HG02943 (cell line): ENCODE measurements around the gene ITPR1.
"Not testable (repeated sequence)": the region's sequence is repeated elsewhere in the genome, so short reads cannot be mapped to it uniquely, and the experiment has no call there.

Experiments used
- ATAC-seq: cut with Tn5 transposase; IDR thresholded peaks from one replicate; pipeline ENCODE4 v1.9.1; 2021; ENCODE audit warnings: mild to moderate bottlenecking, low read depth, moderate library complexity; ENCODE audit not compliant: unreplicated experiment

Gene ITPR1

DNA sequence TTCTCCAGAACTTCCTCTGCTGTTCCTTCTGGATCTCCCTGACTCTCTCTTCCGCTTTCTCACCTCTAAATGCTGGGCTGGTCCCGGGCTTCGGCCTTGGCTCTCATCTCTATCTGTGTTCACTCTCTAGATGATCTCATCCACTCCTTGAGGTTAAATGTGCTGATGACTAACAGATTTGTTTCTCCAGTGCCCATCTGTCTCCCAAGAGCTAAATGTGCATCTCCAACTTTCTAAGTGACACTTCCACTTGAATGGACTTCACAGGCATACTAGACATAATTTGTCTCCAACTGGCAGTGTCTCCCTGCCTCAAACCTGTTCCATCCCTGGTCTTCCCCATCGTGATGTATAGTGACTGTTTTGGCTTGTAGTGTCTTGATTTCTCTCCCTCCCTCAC lies 95.3 kb downstream of the ITPR1 start:
- no peak for ATAC-seq

DNA sequence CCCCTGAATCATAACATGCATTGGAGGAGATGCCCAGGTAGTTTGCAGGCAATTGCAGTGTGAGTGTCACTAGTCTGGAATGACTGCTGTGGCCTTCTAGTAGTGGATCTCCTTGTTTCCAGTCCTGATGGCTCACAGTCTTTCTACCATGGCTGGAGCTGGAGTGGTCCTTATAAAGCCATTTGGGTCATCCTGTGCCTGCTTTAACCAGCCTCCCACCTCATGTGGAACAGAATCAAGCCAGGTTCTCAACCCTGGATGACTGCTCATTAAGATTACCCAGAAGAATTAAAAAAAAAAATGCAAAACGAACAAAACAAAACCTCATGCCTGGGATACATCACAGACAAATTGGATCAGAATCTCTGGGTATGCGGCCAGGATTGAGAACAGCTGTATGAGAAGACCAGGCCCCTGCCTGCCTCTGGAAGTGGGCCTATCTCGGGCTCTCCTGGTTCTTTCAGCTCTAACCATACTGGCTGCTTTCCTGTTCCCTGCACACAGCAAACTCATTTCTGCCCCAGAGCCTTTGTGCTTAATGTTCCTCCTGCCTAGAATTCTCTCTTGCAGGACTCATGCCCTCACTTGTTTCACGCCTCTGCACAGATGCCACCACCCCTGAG lies 96.4 kb downstream of the ITPR1 start:
- ATAC-seq, result no peak

DNA sequence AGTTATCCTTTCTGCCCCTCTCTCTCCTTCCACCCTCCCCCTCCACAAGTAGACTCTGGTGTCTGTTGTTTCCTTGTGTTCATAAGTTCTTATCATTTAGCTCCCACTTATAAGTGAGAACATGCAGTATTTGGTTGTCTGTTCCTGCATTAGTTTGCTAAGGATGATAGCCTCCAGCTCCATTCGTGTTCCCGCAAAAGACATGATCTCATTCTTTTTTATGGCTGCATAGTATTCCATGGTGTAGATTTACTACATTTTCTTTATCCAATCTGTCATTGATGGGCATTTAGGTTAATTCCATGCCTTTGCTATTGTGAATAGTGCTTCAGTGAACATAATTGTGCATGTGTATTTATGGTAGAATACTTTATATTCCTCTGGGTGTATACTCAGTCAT lies 97.7 kb downstream of the ITPR1 start:
- not testable (repeated sequence) for ATAC-seq

DNA sequence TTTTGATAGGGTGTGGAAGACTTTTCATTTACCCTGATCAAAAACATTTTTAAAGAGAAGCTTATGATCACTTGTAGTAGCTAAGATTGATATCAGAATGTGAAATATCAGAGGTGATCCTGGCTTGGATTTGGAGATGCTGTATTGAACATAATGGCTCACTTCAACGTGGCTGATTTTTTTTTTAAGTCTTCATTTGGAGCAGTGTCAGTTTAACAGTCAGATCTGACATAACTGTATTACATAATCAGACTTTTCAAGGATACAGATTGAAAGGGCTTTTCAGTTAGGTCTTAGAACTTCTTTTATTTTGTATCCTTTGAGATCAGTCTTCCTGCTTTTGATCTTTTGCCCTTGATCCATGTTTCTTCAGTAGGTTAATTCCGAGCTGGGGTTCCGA lies 98.5 kb downstream of the ITPR1 start:
- ATAC-seq, result no peak

DNA sequence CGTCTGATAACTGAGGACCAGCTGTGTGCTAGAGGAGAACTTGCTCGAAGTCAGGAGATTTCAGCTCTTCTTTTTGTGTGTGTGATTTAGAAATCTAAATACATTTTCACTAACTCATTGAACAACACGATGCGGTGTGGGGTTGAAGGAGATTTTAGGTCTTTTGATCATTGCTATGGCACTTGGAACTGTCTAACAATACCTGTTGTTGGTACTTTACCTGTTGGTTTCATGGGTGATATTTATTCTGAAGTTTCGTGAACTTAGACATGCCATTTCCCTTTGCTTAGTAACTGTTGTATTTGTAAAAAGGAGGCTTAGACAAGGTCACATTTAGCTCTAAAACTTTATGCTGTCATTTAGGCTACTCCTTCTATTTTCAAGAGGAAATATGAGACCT lies 99.9 kb downstream of the ITPR1 start:
- no peak for ATAC-seq

DNA sequence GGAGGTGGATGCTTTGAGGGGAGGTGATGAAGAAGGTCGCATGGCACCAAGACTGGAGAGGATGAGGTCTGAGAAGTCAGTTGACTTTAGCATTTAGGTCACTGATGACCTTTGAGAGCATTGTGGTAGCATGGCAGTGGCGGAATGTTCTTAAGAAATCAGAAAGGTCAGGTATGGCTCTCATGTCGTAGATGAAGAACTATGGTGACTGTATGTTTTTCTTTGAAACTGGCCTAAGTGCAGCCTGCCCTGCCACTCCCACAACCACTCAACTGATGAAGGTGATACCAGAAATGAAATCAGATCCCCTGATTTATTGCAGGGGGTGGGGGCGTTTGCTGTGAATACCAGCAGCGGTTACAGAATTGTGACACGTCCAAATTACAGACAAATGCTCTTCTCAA lies 102.6 kb downstream of the ITPR1 start:
- no peak for ATAC-seq

DNA sequence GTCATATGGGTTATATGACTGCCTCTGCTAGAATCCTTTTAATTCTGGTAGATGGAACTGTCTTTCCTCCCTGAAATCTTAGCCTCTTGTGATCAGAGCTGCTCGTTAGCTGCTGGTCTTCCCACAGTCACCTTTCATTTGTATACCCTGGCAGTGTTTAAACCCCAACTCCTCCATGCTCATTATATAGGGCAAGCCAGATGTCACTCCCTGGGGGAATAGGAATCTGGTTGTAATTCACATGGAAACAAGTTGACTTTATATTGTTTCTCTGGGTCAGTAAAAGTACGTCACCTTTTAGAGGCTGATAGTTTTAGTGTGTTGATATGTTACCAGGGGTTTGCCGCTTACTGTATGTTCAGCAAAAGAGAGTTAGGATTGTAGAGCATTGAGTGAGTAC lies 103.5 kb downstream of the ITPR1 start:
- ATAC-seq, result no peak

DNA sequence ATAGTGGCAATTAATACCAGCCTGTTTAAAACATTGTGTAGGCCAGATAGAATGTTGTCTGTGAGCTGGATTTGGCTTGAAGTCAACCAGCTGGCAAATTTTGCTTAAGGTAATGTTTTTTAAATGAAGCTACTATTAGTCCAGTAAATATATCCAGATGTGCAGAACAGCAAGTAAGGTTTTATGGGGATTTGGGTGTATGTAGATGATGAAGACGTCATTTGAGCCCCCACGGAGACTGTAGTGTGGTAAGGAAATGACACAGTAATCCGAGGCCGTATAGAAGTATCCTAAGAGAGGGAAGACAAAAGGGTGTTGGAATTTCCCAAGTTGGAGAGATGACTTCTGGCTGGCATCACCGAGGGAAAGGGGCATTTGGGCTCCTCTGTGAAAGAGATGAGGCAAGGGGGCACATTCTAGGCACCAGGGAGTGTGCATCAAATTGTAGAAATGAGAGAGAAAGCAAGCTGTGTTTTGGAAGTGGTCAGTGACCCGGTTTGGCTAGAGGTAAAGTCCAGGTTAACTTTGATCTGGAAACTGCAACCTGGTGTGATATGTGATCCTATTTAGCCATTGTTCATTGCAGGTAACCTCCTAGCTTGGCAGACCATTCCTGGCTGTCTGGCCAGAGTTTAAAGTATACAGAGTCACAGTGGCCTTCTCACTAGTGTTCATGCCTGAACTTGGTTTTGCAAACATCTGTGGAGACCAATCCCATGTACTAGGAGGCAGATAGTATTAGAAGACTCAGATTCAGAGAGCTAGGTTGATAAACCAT lies 104.2 kb downstream of the ITPR1 start:
- no peak for ATAC-seq

DNA sequence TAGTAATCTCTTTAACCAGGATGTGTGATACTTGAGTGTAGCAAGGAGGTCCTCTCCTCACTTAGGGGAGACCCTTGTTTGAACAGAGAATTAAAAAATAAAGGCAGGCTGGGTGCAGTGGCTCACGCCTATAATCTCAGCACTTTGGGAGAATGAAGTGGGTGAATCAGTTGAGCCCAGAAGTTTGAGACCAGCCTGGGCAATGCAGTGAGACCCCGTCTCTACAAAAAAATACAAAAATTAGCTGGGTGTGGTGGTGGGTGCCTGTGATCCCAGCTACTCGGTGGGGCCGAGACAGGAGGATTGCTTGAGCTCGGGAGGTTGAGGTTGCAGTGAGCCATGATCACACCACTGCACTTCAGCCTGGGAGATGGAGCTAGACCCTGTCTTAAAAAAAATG lies 105.1 kb downstream of the ITPR1 start:
- ATAC-seq, result not testable (repeated sequence)

DNA sequence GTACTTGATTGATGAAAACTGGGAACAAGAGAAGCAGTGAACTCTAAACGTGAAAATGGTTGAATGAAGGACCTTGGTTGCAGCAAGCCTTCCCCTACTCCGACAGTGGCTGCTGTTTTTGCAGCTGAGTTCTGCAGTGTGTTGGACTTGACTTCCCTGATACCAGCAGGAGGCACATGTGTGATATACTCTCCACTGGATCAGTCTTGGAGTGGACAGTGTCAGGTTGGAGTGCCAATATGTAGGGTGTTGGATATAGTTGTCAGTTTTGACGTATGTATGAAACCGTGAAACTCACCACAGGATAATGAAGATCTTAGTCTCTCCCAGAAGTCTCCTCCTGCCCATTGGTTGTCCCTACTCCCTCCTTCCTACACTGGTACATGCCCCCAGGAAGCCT lies 106.5 kb downstream of the ITPR1 start:
- no peak for ATAC-seq

DNA sequence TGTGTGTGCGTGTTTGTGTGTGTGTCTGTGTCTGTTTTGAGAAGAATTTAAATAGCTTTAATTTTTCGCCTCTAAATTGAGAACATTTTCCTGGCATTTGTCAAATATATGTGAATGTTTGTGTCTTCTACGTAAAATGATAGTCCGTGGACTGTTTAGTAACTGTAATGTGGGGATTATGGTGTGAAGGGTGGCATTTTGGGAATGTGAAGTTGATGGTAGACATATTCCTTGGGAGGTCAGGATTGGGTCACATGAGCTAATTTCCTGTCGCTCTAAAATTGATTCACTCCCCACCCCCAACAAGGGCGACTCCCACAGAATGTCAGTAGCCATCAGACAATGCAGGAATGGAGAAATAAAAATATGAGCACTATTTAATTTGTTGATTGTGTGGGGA lies 107.3 kb downstream of the ITPR1 start:
- ATAC-seq, result no peak

DNA sequence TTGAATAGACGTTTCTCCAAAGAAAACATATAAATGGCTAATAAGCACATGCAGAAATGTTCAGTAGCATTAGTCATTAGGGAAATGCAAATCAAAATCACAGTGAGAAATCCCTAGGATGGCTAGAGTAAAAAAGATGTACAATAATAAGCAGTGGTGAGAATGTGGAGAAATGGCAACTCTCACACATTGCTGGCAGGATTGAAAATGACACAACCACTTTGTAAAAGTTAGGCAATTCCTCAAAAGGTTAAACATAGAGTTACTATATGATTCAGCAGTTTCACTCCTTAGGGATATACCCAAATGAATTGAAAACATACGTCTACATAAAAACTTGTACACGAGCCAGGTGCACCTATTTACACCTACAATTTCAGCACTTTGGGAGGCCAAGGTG lies 108.7 kb downstream of the ITPR1 start:
- ATAC-seq, result no peak

DNA sequence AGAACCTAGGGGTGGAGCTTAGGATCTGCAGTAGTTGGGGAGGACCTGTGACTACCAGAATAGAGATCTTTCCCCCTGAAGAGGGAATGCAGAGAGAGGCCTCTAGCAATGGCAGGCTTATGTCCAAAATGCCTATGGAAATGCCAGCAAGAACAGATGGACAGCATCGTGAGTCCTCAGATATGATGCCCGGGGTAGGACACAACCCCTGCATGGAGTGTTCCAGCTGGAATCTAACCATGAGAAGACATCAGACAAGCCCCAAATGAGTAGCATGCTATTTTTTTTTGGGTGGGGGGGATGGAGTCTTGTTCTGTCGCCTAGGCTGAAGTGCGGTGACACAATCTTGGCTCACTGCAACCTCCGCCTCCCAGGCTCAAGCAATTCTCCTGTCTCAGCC lies 111.5 kb downstream of the ITPR1 start:
- no peak for ATAC-seq

DNA sequence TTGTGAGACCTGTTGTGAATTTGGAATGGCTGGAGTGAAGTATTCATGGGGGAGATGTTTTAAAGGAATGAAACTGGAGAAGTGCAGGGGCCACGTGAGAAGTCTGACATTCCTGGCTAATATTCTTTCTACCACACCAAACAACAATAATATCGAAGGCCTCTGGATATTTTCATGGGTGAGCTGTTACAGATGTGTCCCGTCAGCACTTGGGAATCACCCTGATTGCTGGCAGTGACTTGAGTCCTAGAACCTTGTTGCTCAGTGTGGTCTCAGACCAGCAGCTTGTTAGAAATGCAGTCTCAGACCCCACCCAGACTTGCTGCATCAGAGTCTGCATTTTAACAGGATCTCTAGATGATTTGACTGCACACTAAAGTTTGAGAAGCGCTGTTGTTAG lies 113.8 kb downstream of the ITPR1 start:
- no peak for ATAC-seq

DNA sequence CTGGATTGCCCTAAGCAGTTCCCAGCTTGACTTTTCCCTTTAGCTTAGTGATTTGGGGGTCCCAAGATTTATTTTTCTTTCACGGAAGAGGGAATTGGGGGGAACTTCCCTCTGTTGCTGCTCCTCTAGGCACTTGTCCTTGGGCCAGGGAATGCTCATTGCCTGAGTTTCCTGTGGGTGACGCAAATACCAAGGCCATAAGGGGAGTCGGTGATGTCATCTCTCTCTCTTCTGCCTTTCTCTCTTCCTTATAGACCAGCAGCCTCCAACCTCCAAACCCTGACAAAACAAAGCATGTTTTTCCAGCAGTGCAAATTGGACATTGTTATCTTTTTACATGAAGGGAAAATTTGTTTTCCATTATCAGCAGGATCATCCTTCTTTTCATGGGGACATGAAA lies 120.2 kb downstream of the ITPR1 start:
- ATAC-seq, result no peak

DNA sequence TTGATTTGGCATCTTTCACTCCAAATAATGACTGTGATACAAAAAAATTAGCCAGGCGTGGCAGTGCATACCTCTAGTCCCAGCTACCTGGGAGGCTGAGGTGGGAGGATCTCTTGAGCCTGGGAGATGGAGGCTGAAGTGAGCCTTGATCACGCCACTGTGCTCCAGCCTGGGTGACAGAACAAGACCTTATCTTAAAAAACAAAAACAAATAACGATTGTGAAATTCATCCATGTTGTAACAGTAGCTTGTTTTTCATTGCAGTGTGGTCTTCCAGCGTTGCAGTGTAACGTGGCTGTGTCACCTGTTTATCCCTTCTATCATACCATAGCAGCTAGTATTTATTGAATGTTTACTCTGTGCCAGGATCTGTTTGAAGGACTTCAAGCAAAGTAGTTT lies 120.9 kb downstream of the ITPR1 start:
- no peak for ATAC-seq

DNA sequence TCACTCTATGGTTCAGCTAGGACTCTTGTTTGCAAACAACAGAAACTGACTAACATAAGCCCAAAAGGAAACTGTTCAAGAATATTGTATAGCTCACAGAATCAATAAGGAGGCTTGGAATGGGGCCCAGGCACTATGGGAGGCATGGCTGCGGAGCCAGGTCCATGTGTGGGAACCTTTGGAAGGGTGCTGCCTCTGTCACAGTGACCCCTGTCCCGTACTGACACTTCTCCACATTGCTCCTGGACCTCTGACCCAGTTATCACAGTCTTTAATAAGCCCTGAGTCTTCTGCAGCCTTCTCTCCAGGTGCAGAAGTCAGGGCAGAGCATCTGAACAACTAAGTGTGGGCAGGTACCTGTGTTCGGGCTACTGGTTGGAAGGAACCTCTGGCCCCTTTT lies 121.8 kb downstream of the ITPR1 start:
- ATAC-seq, result no peak

DNA sequence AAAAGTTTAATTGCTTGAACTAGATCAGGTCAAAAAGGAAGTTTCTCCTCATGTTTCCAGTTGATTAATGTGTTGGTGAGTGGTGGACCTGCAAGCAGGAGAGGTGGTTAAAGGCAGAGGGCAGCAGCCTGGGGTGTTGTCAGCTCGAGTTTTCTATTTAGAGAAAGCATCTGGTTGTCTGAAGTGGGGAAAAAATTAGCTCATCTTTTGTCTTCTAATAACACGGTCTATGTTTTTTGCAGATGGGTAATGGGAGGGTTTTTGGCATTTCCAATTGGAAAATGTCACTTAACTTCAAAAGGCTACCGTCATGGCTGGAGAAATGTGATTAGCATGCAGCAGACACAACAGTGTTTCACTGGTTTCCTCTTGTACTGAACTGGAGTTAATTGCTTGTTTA lies 122.6 kb downstream of the ITPR1 start:
- no peak for ATAC-seq

DNA sequence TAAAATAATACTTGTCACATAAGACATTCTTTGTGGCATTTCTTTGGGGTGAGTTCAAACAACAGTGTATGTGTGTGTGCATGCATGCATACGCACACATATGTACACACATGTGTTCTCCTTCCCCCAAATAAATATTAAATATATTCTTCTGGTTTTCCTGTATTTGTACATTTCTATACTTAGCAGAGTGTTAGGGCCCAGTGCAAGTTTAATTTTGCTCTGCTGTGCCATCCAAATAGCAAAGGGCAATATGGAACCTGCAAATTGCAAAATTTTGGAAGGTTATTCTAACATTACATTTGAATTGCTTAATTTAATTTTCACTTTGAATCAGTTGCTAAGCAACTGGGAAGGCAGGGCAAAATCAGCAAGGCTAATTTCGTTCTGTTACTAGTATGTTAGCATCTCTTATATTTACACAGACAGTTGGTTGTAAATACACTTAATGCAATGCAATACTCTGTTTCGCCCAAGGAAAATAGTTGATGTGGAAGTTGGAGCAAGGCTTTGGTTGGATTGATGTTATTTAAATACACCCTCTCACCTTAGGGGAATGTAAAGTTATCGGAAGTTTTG lies 130.4 kb downstream of the ITPR1 start:
- no peak for ATAC-seq

DNA sequence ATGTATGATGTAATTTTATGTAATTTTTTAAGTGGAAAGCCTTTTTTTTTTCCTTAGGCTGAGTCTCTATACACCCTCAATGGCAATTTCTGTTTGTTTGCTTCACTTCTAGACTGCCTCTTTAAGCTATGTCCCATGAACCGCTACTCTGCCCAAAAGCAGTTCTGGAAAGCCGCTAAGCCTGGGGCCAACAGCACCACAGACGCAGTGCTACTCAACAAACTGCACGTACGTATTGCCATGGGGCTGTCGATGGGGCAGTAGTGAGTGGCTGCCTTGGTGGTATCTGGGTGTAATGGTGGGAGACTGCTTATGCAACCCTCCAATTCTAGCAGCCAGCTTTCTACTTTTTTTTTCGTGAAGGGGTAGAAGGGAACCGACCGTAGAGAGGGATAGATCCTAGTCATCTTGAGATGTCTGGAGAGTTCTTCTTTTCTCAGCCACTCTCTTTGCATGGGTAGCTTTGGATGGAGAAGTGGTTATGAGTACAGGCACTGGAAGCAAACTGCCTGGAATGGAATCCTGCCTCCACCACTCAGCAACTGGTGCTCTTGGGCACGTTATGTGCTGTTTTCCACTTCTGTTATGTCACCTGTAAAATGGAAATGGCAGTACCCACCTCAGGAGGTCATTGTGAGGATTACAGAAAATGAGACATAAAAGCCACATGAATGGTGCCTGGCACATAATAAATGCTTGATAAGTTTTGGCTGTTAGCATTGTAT lies 134.7 kb downstream of the ITPR1 start:
- no peak for ATAC-seq
